Stimulated activated memory B cell treated with anti-CD40 and anti-IgM and Interleukin-4, amounts not matched to agents 10 μg/mL and 1 μg/mL and 100 μg/mL, for 72 hours (primary cell): Measurements from ENCODE around the gene PAFAH1B2.
"Not testable (repeated sequence)": the region's sequence is repeated elsewhere in the genome, so short reads cannot be mapped to it uniquely, and the experiment has no call there.

Experiments used
- ATAC-seq: fragments of 150-1000 bp; cut with Tn5 transposase; 2 replicates; pipeline ENCODE4 v1.10.0; 2021
- H3K27ac Mint-ChIP-seq: one replicate; pipeline ENCODE4 v1.8.0; 2022; ENCODE audit warnings: mild to moderate bottlenecking, mixed read lengths
- H3K27me3 Mint-ChIP-seq: one replicate; pipeline ENCODE4 v1.8.0; 2022; ENCODE audit warnings: mixed read lengths
- H3K36me3 Mint-ChIP-seq: one replicate; pipeline ENCODE4 v1.8.0; 2022; ENCODE audit warnings: mixed read lengths
- H3K4me1 Mint-ChIP-seq: one replicate; pipeline ENCODE4 v1.8.0; 2022; ENCODE audit warnings: mixed read lengths
- H3K4me3 Mint-ChIP-seq: one replicate; pipeline ENCODE4 v1.8.0; 2022; ENCODE audit warnings: mild to moderate bottlenecking, moderate library complexity, mixed read lengths
- H3K9me3 Mint-ChIP-seq: one replicate; pipeline ENCODE4 v1.8.0; 2022; ENCODE audit warnings: mixed read lengths

PAFAH1B2 gene

DNA sequence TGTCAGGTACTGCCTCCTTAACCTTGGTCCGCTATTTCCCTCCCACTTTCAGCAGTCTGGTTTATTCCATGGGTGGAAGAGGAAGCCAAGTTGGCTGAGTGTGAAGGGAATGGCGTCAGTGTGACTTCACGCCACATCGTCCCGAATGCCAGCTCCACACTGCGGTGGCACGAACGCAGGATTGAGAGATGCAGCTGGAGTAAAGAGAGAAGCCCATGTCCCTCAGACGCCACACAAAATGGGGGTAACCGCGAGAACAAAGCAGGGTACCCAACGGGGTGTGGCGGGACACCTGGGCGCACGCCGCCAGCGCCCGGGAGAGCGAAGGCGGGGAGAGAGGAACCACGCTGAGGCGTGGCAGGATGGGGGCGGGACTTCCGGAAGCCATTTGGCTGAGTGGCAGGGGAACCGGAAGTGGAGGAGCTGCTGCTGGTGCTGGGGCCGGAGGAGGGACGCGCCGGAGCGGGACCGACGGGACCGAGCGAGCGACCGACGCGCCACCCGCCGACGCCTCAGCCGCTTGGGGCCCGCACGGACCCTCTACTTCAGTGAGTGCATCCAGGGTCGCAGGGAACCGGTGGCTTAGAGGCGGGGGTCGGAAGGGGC, at the start of gene PAFAH1B2:
Gene PAFAH1B2 (plus strand): TSS at position 417 of the 606 bp plus-strand sequence. CDS start 8,161 bp downstream, outside the sequence.
- Mint-ChIP-seq H3K27me3 (peaks cover 17% of the 10 kb centered on the region), H3K36me3 (peaks cover 27% of the 10 kb centered on the region), H3K9me3 (no peaks in the 10 kb centered on the region), H3K4me3 (peak within 1 kb of the TSS; percentile 96), H3K4me1 (peaks cover 44% of the 10 kb centered on the region), H3K27ac (peak within 1 kb of the TSS; percentile 98)
- ATAC-seq = peak; percentile 98

GRCh38 chr11:117094776-117095175, 49.3 kb upstream of the PAFAH1B2 start:
- Mint-ChIP-seq H3K4me1 (peaks cover 85% of the 10 kb centered on the region), H3K4me3 (no peak overlapping the region), H3K27ac (peak overlapping the region; percentile 96), H3K27me3 (no peaks in the 10 kb centered on the region), H3K36me3 (peaks cover 14% of the 10 kb centered on the region), H3K9me3 (peaks cover 4% of the 10 kb centered on the region)
- ATAC-seq = no peak

GRCh38 chr11:117095284-117096161, 48.6 kb upstream of the PAFAH1B2 start:
- H3K4me1 Mint-ChIP-seq = peaks cover 77% of the 10 kb centered on the region
- H3K27ac Mint-ChIP-seq = peak overlapping the region; percentile 96
- H3K27me3 Mint-ChIP-seq = no peaks in the 10 kb centered on the region
- peaks cover 14% of the 10 kb centered on the region for H3K36me3 Mint-ChIP-seq
- H3K4me3 Mint-ChIP-seq = peak overlapping the region; percentile 92
- no peak for ATAC-seq
- H3K9me3 Mint-ChIP-seq = peaks cover 4% of the 10 kb centered on the region

DNA sequence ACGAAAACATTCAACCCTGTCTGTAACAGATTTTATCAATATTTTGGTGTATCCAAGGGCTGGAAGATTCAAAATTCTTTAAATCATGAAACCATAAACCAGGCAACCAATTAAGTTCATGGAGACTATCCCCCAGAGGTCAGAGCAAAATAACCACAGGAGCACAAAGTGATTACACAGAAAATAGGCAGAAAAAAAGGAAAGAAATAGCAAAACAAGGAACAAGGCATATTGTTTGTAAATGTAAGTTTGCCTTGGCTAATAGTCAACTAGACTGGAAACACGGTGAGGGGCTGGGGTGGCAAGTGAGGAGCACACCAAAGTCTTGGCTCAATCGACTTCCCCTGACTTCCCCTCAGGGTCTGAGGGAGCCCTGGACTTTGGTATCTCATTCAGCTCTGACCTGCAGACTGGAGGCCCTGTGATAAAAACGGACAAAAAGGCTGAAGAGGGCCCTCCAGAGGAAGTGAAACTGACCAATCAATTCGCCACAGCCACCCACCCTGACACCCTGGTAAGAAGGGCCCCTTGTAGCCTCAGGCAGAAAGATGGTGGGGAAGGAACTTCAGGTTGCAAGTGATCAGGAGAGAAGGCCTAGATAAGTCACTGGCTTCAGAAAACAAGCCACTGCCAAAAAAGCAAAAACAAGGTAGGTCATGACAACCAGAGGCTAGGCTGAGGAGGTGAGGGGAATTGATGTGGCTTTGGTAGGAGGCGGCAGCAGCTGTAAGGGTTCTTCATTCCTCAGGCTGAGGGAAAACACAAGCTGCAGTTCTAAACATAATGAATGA, 47.7 kb upstream of the PAFAH1B2 start:
- Mint-ChIP-seq H3K27me3 (no peaks in the 10 kb centered on the region), H3K27ac (peak overlapping the region; percentile 96), H3K9me3 (peaks cover 4% of the 10 kb centered on the region), H3K4me1 (peaks cover 73% of the 10 kb centered on the region), H3K4me3 (peak overlapping the region; percentile 92), H3K36me3 (peaks cover 14% of the 10 kb centered on the region)
- peak; percentile 56 for ATAC-seq

- Mint-ChIP-seq H3K36me3 (peaks cover 9% of the 10 kb centered on the region), H3K4me1 (peaks cover 67% of the 10 kb centered on the region), H3K4me3 (peak overlapping the region; percentile 92), H3K27ac (peak overlapping the region; percentile 96), H3K27me3 (no peaks in the 10 kb centered on the region), H3K9me3 (peaks cover 4% of the 10 kb centered on the region)
- ATAC-seq = no peak
Observed at GRCh38 chr11:117097014-117097388, 47.1 kb upstream of the PAFAH1B2 start.

DNA sequence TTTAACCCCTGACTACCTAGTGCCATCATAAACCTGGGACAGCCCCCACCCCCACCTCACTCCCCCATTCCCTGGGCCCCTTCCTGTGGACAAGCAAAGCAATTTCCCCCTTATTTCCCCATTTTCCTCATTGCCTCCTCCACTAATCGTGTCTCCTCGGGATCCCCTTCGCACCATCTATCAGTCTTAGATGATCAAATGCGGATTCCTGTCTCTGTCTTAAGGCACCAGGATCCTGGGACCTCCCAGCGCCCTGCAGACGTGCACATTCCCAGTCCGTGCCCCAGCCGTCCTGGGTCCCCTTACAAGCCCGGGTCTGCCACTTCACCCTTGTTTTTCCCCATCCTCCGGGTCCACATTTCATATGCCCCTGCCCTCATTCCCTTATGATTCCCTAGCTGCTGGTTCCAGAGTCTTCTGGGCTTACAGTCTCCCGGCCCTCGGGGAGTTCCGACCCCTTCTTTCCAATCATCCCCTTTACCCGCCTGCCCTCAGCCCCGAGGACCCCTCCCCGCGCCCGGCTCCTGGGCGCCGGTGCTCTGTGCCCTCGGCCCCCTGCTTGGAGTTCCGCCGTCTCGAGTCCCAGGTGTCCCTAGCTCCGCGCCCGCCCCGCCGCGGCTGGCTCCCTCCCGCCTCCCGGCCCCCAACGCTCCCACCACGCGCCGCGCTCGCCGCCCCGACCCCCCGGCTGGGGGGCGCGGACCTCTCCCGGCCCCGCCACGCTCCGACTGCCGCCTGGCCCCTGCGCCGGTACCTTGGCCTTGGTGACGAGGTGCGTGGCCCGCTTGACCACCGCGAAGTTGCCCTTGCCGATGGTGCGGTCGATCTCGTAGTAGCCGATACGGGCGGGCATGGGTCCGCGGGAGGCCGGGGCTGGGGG, 46.5 kb upstream of the PAFAH1B2 start:
- Mint-ChIP-seq H3K27ac (peak overlapping the region; percentile 96), H3K4me3 (peak overlapping the region; percentile 92), H3K4me1 (peaks cover 61% of the 10 kb centered on the region), H3K9me3 (no peaks in the 10 kb centered on the region), H3K27me3 (no peaks in the 10 kb centered on the region), H3K36me3 (peaks cover 2% of the 10 kb centered on the region)
- peak; percentile 53 for ATAC-seq

DNA sequence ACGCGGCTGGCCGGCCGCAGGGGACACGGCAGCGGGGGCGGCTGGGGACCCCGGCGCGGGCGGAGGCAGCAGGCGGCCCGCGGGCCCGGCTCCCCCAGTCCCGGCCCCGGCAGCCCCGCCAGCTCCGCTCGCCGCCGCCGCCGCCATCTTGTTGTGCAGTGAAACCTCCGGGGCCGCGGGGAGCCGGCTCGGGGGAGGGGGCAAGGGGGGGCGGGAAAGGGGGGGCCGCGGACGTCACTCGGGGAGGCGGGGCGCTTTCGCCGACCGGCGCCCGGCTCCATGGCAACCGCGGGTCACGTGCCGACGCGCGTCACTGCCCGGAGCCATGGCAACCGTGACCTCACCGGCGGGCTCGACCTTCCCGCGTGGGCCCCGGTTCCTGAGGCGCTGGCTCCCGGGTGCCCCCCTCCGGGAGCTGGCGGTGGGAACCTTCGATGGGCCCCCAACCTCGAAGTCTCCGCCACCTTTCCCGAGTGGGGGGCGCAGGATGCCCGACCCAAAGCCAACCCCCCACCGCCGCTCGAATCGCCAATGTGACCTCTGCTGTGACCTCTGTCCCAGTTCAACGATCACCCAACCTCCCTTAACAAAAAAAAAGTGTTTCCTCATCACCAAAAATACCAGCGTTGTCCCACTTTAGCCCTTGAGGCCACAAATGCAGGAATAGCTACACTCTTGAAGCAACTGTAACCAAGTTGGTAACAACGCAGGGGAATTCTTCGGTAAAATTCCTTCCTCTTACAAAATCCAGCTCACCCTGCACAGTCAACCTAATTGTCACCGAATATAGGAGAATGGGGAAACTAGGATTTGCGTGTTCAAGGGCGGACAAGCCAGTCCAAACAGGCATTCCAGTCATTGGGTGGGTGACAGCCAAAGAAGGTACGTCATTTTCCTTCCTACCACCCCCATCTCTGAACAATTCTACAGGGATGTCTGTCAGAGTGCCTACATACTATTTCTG, 45.5 kb upstream of the PAFAH1B2 start, which contains the start of gene SIK3:
Gene SIK3 (minus strand): TSS at position 160 of the 964 bp plus-strand sequence. CDS start 13 bp downstream, at position 147.
- peak; percentile 93 for ATAC-seq
- H3K27ac Mint-ChIP-seq = peak within 1 kb of the TSS; percentile 96
- no peaks in the 10 kb centered on the region for H3K36me3 Mint-ChIP-seq
- H3K27me3 Mint-ChIP-seq = no peaks in the 10 kb centered on the region
- H3K9me3 Mint-ChIP-seq = no peaks in the 10 kb centered on the region
- H3K4me1 Mint-ChIP-seq = peaks cover 51% of the 10 kb centered on the region
- H3K4me3 Mint-ChIP-seq = peak within 1 kb of the TSS; percentile 92

DNA sequence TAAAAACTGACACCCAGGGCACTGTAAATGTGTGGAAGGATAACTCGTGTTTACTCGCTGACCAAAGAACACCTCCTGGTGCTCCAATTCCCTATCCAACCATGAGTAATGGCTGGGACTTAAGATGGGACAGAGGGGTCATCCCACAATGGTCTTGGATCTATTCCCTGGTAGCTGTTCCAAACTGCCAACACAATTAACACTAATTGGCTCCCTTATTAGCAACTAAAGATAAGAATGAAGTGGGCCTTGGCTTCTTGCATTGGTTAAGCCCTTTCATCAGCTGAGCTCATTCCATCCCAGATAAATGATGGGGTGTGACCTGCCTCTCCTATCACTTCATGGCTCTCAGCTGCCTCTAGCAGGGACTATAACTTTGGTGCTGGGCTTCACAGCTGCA, 44.4 kb upstream of the PAFAH1B2 start:
- Mint-ChIP-seq H3K36me3 (no peaks in the 10 kb centered on the region), H3K27me3 (no peaks in the 10 kb centered on the region), H3K4me3 (peak overlapping the region; percentile 92), H3K27ac (peak overlapping the region; percentile 96), H3K4me1 (peaks cover 40% of the 10 kb centered on the region), H3K9me3 (no peaks in the 10 kb centered on the region)
- ATAC-seq = no peak

GRCh38 chr11:117100556-117100955, 43.5 kb upstream of the PAFAH1B2 start:
- no peak for ATAC-seq
- Mint-ChIP-seq H3K27ac (peak overlapping the region; percentile 96), H3K4me1 (peaks cover 31% of the 10 kb centered on the region), H3K9me3 (no peaks in the 10 kb centered on the region), H3K27me3 (no peaks in the 10 kb centered on the region), H3K36me3 (no peaks in the 10 kb centered on the region), H3K4me3 (no peak overlapping the region)

DNA sequence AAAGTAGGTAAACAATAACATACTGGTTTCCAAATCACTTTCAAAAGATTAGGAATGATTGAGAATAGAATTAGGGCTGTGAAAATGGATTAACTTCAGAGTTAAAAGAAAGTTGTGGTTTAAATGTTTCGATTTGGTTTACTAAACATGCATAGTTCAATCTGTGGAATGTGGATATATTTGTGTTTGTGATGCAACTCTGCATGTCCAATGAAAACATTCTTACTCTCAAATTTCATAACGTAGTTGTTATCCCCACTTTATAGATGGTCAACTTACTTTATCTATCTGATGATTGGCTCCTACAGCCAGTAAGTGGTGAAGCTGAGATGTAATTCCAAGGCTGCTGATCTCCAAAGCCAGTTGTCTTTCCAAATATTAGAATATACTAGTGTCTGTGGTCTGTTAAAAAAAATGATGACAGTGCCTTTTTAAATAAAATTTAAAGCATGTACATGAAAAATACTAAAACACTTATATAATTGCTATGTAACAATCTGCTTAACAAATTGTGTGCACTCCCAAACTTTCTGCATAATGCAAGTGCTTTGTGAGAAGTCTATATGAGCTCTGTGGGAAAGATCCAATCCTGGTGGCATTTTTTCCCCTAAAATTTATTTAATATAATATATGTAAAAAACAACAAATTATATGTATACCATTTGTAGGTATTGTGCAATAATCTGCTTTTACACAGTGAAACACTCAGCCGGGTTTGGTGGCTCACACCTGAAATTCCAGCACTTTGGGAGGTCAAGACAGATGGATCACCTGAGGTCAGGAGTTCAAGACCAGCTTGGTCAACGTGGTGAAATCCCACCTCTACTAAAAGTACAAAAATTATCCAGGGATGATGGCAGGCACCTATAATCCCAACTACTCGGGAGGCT, 36.1 kb upstream of the PAFAH1B2 start:
- peaks cover 7% of the 10 kb centered on the region for H3K4me1 Mint-ChIP-seq
- no peak overlapping the region for H3K27ac Mint-ChIP-seq
- no peaks in the 10 kb centered on the region for H3K27me3 Mint-ChIP-seq
- no peaks in the 10 kb centered on the region for H3K9me3 Mint-ChIP-seq
- H3K4me3 Mint-ChIP-seq = no peak overlapping the region
- no peak for ATAC-seq
- H3K36me3 Mint-ChIP-seq = no peaks in the 10 kb centered on the region

DNA sequence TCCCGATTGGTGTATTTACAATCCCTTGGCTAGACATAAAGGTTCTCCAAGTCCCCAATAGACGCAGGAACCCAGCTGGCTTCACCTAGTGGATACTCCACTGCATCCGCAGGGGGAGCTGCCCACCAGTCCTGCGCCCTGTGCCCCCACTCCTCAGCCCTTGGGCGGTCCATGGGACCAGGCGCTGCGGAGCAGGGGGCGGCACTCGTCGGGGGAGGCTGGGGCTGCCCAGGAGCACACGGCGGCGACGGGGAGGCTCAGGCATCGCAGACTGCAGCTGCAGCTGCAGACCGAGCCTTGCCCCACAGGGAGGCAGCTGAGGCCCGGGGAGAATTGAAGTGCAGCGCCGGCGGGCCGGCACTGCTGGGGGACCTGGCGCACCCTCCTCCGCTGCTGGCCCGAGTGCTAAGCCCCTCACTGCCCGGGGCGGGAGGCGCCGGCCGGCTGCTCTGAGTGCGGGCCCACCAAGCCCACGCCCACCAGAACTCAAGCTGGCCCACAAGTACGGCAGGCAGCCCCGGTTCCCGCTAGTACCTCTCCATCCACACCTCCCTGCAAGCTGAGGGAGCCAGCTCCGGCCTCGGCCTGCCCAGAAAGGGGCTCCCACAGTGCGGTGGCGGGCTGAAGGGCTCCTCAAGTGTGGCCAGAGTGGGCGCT, 33.7 kb upstream of the PAFAH1B2 start:
- no peak overlapping the region for H3K27ac Mint-ChIP-seq
- H3K36me3 Mint-ChIP-seq = no peaks in the 10 kb centered on the region
- no peaks in the 10 kb centered on the region for H3K27me3 Mint-ChIP-seq
- no peak for ATAC-seq
- no peaks in the 10 kb centered on the region for H3K9me3 Mint-ChIP-seq
- peaks cover 7% of the 10 kb centered on the region for H3K4me1 Mint-ChIP-seq
- no peak overlapping the region for H3K4me3 Mint-ChIP-seq

- H3K36me3 Mint-ChIP-seq, H3K9me3 Mint-ChIP-seq, H3K4me3 Mint-ChIP-seq, ATAC-seq, H3K27ac Mint-ChIP-seq, H3K27me3 Mint-ChIP-seq, H3K4me1 Mint-ChIP-seq: not testable (repeated sequence)
Observed at GRCh38 chr11:117112497-117112896, 31.6 kb upstream of the PAFAH1B2 start.
